H1 (cell line): ENCODE data around the gene UBE3A. TPM values are rescaled to one million over a fixed set of nuclear protein-coding genes. Genes with fewer than 3 reads are reported as not detected.
A peak's percentile ranks its signal among the peaks of the same experiment; 100 is the strongest.

ENCODE experiments used
- BRCA1 ChIP-seq: IDR thresholded peaks from 2 replicates; pipeline ENCODE4 v1.6.1; 2012; ENCODE audit warnings: low read depth, low read length, improper control_type of control experiment
- CTBP2 ChIP-seq: IDR thresholded peaks from 2 replicates; pipeline ENCODE4 v1.7.0; 2011; ENCODE audit warnings: borderline replicate concordance, mild to moderate bottlenecking, moderate library complexity, mixed read lengths, low read length; ENCODE audit not compliant: insufficient read depth, insufficient read length
- GABPA ChIP-seq: IDR thresholded peaks from 2 replicates; pipeline ENCODE4 v1.6.1; 2011; ENCODE audit warnings: mild to moderate bottlenecking, low read length, moderate library complexity, borderline replicate concordance; ENCODE audit not compliant: insufficient read depth
- GTF2F1 ChIP-seq: IDR thresholded peaks from 2 replicates; pipeline ENCODE4 v1.6.1; 2012; ENCODE audit warnings: low read depth, low read length, improper control_type of control experiment, borderline replicate concordance
- MAFK ChIP-seq: IDR thresholded peaks from 2 replicates; pipeline ENCODE4 v1.6.1; 2012; ENCODE audit warnings: low read depth, mild to moderate bottlenecking, improper control_type of control experiment, low read length
- ZNF274 ChIP-seq: IDR thresholded peaks from 2 replicates; pipeline ENCODE4 v1.7.0; 2012; ENCODE audit warnings: low read length, borderline replicate concordance; ENCODE audit errors: extremely low read depth
- polyA plus RNA-seq, 7 experiments: library from polyadenylated mRNA; depleted of rRNA in 3 of 7; stranded (reverse) in 5 of 7; unstranded in 2 of 7; fragments of >200 nt in 5 of 7; fragments of 200-250 nt in 2 of 7; gene quantifications; 1 replicate in 5 of 7; 2 replicates in 1 of 7; 4 replicates in 1 of 7; pipeline versions ENCODE4 v1.2.1 to v1.2.3, GENCODE V29; 2011 to 2013; ENCODE audit warnings: missing spikeins in 2 of 7, mixed read lengths in 2 of 7
- total RNA-seq: library from RNA; stranded (reverse); fragmentation: NEBNext Ultra II Directional; extraction: Animal tissue kit (Norgen Biotek cat#: 25700); gene quantifications from 2 replicates; pipeline ENCODE4 v1.2.1, GENCODE V29; 2021
- TF ChIP-seq, protein P1 (sequence below): fragments of 300-600 bp; sonication (generic); IDR thresholded peaks from 2 replicates; pipeline ENCODE4 v1.7.1; 2012; ENCODE audit warnings: low read length, moderate library complexity, mild to moderate bottlenecking, inconsistent platforms; ENCODE audit not compliant: insufficient replicate concordance
- TF ChIP-seq, protein P2 (sequence below): IDR thresholded peaks from 2 replicates; pipeline ENCODE4 v1.6.1; 2011; ENCODE audit warnings: low read depth, mild to moderate bottlenecking, low read length; ENCODE audit not compliant: insufficient read depth

UBE3A gene
- total and polyA plus RNA-seq, 2 of the 8 experiments (the other 6 are each of a cell fraction or from before 2014, with no cell fraction given), result 13.8 to 110 TPM

DNA sequence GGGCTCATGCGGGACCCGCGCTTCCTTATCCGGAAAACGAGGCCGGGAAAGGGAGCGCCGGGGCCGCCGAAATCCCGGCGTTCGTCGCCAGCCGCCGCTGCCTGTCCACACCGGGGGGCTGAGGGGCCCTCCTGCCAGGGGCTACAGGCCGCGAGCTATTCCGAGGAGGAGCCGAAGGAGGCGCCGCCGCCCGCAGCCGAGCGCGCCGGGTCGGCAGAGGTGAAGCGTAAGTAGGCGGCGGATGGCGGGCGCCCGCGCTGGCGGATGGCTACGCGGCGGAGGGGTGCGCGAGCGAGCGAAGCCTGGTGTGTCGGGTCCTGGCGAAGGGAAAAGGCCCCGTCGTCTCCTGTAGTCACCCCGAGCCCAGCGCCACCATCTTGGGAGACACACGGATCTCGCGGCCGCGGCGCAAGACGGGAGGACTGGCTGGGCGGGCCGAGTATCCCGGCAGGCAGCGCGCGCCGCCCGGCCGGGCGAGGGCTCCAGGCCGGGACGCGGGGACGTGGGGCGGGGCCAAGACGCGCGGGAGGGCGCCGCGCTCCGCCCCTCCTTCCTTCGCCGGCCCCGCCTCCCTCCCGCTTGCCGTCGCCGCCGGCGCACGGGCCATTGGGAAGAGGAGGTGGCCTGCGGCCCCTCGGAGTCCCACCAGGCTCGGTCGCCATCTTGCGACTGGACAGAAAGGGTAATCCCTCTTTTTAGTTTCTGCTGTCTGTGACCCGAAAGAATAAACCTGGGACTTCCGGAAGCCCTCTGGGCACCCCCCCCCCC, at the start of gene UBE3A (continued):
- TF ChIP-seq, protein P1, sequence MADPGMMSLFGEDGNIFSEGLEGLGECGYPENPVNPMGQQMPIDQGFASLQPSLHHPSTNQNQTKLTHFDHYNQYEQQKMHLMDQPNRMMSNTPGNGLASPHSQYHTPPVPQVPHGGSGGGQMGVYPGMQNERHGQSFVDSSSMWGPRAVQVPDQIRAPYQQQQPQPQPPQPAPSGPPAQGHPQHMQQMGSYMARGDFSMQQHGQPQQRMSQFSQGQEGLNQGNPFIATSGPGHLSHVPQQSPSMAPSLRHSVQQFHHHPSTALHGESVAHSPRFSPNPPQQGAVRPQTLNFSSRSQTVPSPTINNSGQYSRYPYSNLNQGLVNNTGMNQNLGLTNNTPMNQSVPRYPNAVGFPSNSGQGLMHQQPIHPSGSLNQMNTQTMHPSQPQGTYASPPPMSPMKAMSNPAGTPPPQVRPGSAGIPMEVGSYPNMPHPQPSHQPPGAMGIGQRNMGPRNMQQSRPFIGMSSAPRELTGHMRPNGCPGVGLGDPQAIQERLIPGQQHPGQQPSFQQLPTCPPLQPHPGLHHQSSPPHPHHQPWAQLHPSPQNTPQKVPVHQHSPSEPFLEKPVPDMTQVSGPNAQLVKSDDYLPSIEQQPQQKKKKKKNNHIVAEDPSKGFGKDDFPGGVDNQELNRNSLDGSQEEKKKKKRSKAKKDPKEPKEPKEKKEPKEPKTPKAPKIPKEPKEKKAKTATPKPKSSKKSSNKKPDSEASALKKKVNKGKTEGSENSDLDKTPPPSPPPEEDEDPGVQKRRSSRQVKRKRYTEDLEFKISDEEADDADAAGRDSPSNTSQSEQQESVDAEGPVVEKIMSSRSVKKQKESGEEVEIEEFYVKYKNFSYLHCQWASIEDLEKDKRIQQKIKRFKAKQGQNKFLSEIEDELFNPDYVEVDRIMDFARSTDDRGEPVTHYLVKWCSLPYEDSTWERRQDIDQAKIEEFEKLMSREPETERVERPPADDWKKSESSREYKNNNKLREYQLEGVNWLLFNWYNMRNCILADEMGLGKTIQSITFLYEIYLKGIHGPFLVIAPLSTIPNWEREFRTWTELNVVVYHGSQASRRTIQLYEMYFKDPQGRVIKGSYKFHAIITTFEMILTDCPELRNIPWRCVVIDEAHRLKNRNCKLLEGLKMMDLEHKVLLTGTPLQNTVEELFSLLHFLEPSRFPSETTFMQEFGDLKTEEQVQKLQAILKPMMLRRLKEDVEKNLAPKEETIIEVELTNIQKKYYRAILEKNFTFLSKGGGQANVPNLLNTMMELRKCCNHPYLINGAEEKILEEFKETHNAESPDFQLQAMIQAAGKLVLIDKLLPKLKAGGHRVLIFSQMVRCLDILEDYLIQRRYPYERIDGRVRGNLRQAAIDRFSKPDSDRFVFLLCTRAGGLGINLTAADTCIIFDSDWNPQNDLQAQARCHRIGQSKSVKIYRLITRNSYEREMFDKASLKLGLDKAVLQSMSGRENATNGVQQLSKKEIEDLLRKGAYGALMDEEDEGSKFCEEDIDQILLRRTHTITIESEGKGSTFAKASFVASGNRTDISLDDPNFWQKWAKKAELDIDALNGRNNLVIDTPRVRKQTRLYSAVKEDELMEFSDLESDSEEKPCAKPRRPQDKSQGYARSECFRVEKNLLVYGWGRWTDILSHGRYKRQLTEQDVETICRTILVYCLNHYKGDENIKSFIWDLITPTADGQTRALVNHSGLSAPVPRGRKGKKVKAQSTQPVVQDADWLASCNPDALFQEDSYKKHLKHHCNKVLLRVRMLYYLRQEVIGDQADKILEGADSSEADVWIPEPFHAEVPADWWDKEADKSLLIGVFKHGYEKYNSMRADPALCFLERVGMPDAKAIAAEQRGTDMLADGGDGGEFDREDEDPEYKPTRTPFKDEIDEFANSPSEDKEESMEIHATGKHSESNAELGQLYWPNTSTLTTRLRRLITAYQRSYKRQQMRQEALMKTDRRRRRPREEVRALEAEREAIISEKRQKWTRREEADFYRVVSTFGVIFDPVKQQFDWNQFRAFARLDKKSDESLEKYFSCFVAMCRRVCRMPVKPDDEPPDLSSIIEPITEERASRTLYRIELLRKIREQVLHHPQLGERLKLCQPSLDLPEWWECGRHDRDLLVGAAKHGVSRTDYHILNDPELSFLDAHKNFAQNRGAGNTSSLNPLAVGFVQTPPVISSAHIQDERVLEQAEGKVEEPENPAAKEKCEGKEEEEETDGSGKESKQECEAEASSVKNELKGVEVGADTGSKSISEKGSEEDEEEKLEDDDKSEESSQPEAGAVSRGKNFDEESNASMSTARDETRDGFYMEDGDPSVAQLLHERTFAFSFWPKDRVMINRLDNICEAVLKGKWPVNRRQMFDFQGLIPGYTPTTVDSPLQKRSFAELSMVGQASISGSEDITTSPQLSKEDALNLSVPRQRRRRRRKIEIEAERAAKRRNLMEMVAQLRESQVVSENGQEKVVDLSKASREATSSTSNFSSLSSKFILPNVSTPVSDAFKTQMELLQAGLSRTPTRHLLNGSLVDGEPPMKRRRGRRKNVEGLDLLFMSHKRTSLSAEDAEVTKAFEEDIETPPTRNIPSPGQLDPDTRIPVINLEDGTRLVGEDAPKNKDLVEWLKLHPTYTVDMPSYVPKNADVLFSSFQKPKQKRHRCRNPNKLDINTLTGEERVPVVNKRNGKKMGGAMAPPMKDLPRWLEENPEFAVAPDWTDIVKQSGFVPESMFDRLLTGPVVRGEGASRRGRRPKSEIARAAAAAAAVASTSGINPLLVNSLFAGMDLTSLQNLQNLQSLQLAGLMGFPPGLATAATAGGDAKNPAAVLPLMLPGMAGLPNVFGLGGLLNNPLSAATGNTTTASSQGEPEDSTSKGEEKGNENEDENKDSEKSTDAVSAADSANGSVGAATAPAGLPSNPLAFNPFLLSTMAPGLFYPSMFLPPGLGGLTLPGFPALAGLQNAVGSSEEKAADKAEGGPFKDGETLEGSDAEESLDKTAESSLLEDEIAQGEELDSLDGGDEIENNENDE, result no peak
- no peak for TF ChIP-seq GTF2F1
- no peak for TF ChIP-seq CTBP2
- TF ChIP-seq MAFK, result no peak
- no peak for TF ChIP-seq ZNF274
- no peak for TF ChIP-seq GABPA
- TF ChIP-seq, protein P2, sequence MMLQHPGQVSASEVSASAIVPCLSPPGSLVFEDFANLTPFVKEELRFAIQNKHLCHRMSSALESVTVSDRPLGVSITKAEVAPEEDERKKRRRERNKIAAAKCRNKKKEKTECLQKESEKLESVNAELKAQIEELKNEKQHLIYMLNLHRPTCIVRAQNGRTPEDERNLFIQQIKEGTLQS, result no peak
- peak; percentile 19; the same call in 1 of the 2 replicates for TF ChIP-seq BRCA1
